Testis (tissue), 3 donors: ENCODE data around the gene PDIA6. TPM values are rescaled to one million over a fixed set of nuclear protein-coding genes. Genes with fewer than 3 reads are reported as not detected.
"Not testable (repeated sequence)": the region's sequence is repeated elsewhere in the genome, so short reads cannot be mapped to it uniquely, and the experiment has no call there.

Experiments used
- DNase-seq: peaks from one replicate; pipeline ENCODE4 v3.0.0-alpha.2; 2019
- H3K27ac ChIP-seq, 2 donors: fragments of 200-600 bp; sonication (generic); one replicate each; pipeline ENCODE4 v1.5.1; 2019
- H3K27me3 ChIP-seq: fragments of 200-600 bp; sonication (generic); one replicate; pipeline ENCODE4 v1.5.1; 2019
- H3K36me3 ChIP-seq: fragments of 200-600 bp; sonication (generic); one replicate; pipeline ENCODE4 v1.5.1; 2017; ENCODE audit warnings: low read depth; ENCODE audit errors: missing control alignments
- H3K4me1 ChIP-seq: fragments of 200-600 bp; sonication (generic); one replicate; pipeline ENCODE4 v1.5.1; 2019
- H3K4me3 ChIP-seq, 2 donors: fragments of 200-600 bp; sonication (generic); one replicate each; pipeline ENCODE4 v1.5.1; 2017 to 2019
- H3K9me3 ChIP-seq: fragments of 200-600 bp; sonication (generic); one replicate; pipeline ENCODE4 v1.5.1; 2017
- CTCF ChIP-seq, 3 experiments: fragments of 450-650 bp in 2 of 3; fragments of 200-600 bp in 1 of 3; sonication (generic) in 1 of 3; IDR thresholded peaks; one replicate each; pipeline ENCODE4 v1.5.1; 2016 to 2019; ENCODE audit warnings: antibody characterized with exemption in 3 of 3, mild to moderate bottlenecking in 2 of 3, moderate library complexity in 1 of 3
- POLR2A ChIP-seq: fragments of 450-650 bp; IDR thresholded peaks from one replicate; pipeline ENCODE4 v1.6.1; 2017; ENCODE audit warnings: antibody characterized with exemption, mild to moderate bottlenecking, moderate library complexity
- WGBS, 2 donors: methylation state at CpG; one replicate each; pipeline ENCODE4 v1.1.5; 2018; 5-methylcytosine and 5-hydroxymethylcytosine counted together
- intact Hi-C: fragments of 100-400 bp; cut with DNase I; formaldehyde crosslinking; loops from one replicate; pipeline ENCODE4 v1.15.1; 2023; ENCODE audit warnings: low total_unique reads
- polyA plus RNA-seq: library from polyadenylated mRNA; stranded (reverse); fragments of 350-450 nt; fragmentation: Illumina TruSeq; extraction: RNeasy Lipid Tissue Mini Kit (QIAGEN cat#74804); gene quantifications from one replicate; pipeline ENCODE4 v1.2.3, GENCODE V29; 2014; ENCODE audit warnings: low read depth, low replicate concordance; ENCODE audit not compliant: insufficient read depth
- total RNA-seq, 2 donors: library from RNA; depleted of rRNA; stranded (reverse); fragments of >200 nt; gene quantifications; one replicate each; pipeline ENCODE4 v1.2.3, GENCODE V29; 2016

PDIA6 gene
- total and polyA plus RNA-seq, 3 donors from 2014 or later, result 74.3 to 123 (median 78.4) TPM

GRCh38 chr2:10817413-10817812 is 4.8 kb upstream of the PDIA6 start:
- H3K27ac ChIP-seq, result no peak overlapping the region
- H3K4me3 ChIP-seq, result no peak overlapping the region
- H3K9me3 ChIP-seq, result no peaks in the 10 kb centered on the region
- intact Hi-C loops, result no loop called here
- WGBS, 2 donors, result 59 to 64% methylated on average over 5 of the region's 5 CpGs
- TF ChIP-seq POLR2A (no peak), CTCF (IDR thresholded peaks at IDR 0.05) (no peak)
- DNase-seq, result no peak
- no peaks in the 10 kb centered on the region for H3K36me3 ChIP-seq
- H3K4me1 ChIP-seq, result peaks cover 7% of the 10 kb centered on the region
- H3K27me3 ChIP-seq, result no peaks in the 10 kb centered on the region

GRCh38 chr2:10814571-10815331 is 2.2 kb upstream of the PDIA6 start:
- no peaks in the 10 kb centered on the region for H3K9me3 ChIP-seq
- DNase-seq, result no peak
- TF ChIP-seq POLR2A, result no peak
- TF ChIP-seq CTCF (IDR thresholded peaks at IDR 0.05), result no peak
- no peaks in the 10 kb centered on the region for H3K36me3 ChIP-seq
- WGBS, 2 donors, result 55 to 57% methylated on average over 14 to 16 of the region's 16 CpGs
- no peak overlapping the region for H3K4me3 ChIP-seq
- no peaks in the 10 kb centered on the region for H3K27me3 ChIP-seq
- intact Hi-C loops, result no loop called here
- H3K4me1 ChIP-seq, result peaks cover 8% of the 10 kb centered on the region
- no peak overlapping the region for H3K27ac ChIP-seq

GRCh38 chr2:10814142-10814541 is 1.6 kb upstream of the PDIA6 start:
- Histone ChIP-seq H3K36me3 (no peaks in the 10 kb centered on the region), H3K9me3 (no peaks in the 10 kb centered on the region), H3K27me3 (no peaks in the 10 kb centered on the region), H3K27ac (no peak overlapping the region), H3K4me3 (no peak overlapping the region), H3K4me1 (peaks cover 8% of the 10 kb centered on the region)
- no peak for TF ChIP-seq POLR2A
- TF ChIP-seq CTCF (IDR thresholded peaks at IDR 0.05), result no peak
- intact Hi-C loops, result no loop called here
- WGBS, 2 donors, result 55 to 59% methylated on average over 10 of the region's 10 CpGs
- DNase-seq, result no peak

GRCh38 chr2:10813163-10814138 is 866 bp upstream of the PDIA6 start:
- DNase-seq, H3K36me3 ChIP-seq, H3K9me3 ChIP-seq, H3K27me3 ChIP-seq, intact Hi-C loops, H3K4me1 ChIP-seq: not testable (repeated sequence)
- Histone ChIP-seq H3K27ac (peak overlapping the region; percentile 72 to 93), H3K4me3 (peak overlapping the region; percentile 80 to 91)
- WGBS, 2 donors, result 33 to 43% methylated on average over 37 of the region's 37 CpGs

- Histone ChIP-seq H3K9me3 (no peaks in the 10 kb centered on the region), H3K4me3 (peak overlapping the region; percentile 80 to 91), H3K36me3 (no peaks in the 10 kb centered on the region), H3K4me1 (peaks cover 8% of the 10 kb centered on the region), H3K27ac (peak overlapping the region; percentile 79 to 93), H3K27me3 (no peaks in the 10 kb centered on the region)
- TF ChIP-seq POLR2A (no peak), CTCF (IDR thresholded peaks at IDR 0.05) (no peak)
- intact Hi-C loops, result no loop called here
- WGBS, 2 donors, result 3 to 4% methylated on average over 8 to 14 of the region's 14 CpGs
- DNase-seq, result no peak
These were observed 1.1 kb downstream of the PDIA6 start for GRCh38 chr2:10811517-10811916.
